ENCODE measurements around the gene TM4SF20.
"Not testable (repeated sequence)": the region's sequence is repeated elsewhere in the genome, so short reads cannot be mapped to it uniquely, and the experiment has no call there.

TM4SF20 gene

GRCh38 chr2:227365833-227366232 lies 13.3 kb downstream of the TM4SF20 start:
- no peak overlapping the region for H3K9ac ChIP-seq (ENCODE audit: insufficient read length)
- no peak for DNase-seq (ENCODE audit: low read depth, low spot score)
- no peaks in the 10 kb centered on the region for H3K36me3 ChIP-seq (ENCODE audit: insufficient read depth, low read length)
- H3K4me3 ChIP-seq = no peak overlapping the region
- TF ChIP-seq POLR2AphosphoS5 (IDR thresholded peaks at IDR 0.05; ENCODE audit: borderline replicate concordance, low read depth, low read length) (no peak), EZH2 (IDR thresholded peaks at IDR 0.05) (no peak), FOXP2 (optimal IDR thresholded peaks at IDR 0.05; ENCODE audit: control extremely low read depth, extremely low read length, insufficient read depth) (no peak)
- no peaks in the 10 kb centered on the region for H3K9me3 ChIP-seq (ENCODE audit: low read depth, low read length)
- H3K27ac ChIP-seq = no peak overlapping the region

GRCh38 chr2:227364585-227365263 lies 14.4 kb downstream of the TM4SF20 start:
- DNase-seq (ENCODE audit: low read depth, low spot score); H3K9ac ChIP-seq (ENCODE audit: insufficient read length); H3K4me3 ChIP-seq; H3K27ac ChIP-seq; H3K9me3 ChIP-seq (ENCODE audit: low read depth, low read length); H3K36me3 ChIP-seq (ENCODE audit: insufficient read depth, low read length): not testable (repeated sequence)

DNA sequence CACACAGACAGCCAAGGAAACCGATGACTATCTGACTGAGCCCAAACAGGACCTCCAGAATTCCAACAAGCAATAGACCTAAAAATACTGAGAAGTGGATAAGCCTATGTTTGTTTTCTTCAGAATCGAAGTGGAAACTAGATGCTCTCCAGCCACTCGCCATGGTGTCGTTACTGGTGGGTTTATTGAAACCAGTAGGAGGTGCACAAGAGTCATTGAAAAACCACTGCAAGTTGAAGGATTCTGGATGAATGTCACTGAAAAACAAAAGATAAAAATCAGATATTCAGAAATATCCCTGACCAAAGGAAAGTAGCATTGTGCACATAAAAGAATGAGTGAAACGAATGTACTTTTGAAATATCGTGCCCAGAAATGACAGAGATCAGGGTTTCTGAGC lies 15.3 kb downstream of the TM4SF20 start:
- DNase-seq (ENCODE audit: low read depth, low spot score) = no peak

GRCh38 chr2:227360351-227360750 lies 18.8 kb downstream of the TM4SF20 start:
- Histone ChIP-seq H3K36me3 (ENCODE audit: insufficient read depth, low read length) (peaks cover 36% of the 10 kb centered on the region), H3K4me3 (no peak overlapping the region), H3K9ac (ENCODE audit: insufficient read length) (no peak overlapping the region), H3K9me3 (ENCODE audit: low read depth, low read length) (no peaks in the 10 kb centered on the region), H3K27ac (no peak overlapping the region)
- TF ChIP-seq POLR2AphosphoS5 (IDR thresholded peaks at IDR 0.05; ENCODE audit: borderline replicate concordance, low read depth, low read length) = no peak
- no peak for TF ChIP-seq EZH2 (IDR thresholded peaks at IDR 0.05)
- no peak for TF ChIP-seq FOXP2 (optimal IDR thresholded peaks at IDR 0.05; ENCODE audit: control extremely low read depth, extremely low read length, insufficient read depth)
- DNase-seq (ENCODE audit: low read depth, low spot score) = no peak

More for the DNA sequence above, 15.3 kb downstream of the TM4SF20 start:
- H3K4me3 ChIP-seq = no peak overlapping the region
- no peaks in the 10 kb centered on the region for H3K9me3 ChIP-seq (ENCODE audit: low read depth, low read length)
- no peak for TF ChIP-seq EZH2 (IDR thresholded peaks at IDR 0.05)
- TF ChIP-seq POLR2AphosphoS5 (IDR thresholded peaks at IDR 0.05; ENCODE audit: borderline replicate concordance, low read depth, low read length) = no peak
- TF ChIP-seq FOXP2 (optimal IDR thresholded peaks at IDR 0.05; ENCODE audit: control extremely low read depth, extremely low read length, insufficient read depth) = no peak
- H3K36me3 ChIP-seq (ENCODE audit: insufficient read depth, low read length) = peaks cover 8% of the 10 kb centered on the region; the same call in 1 of the 2 replicates
- no peak overlapping the region for H3K9ac ChIP-seq (ENCODE audit: insufficient read length)
- no peak overlapping the region for H3K27ac ChIP-seq

- TF ChIP-seq EZH2 (IDR thresholded peaks at IDR 0.05) = no peak
- no peak for TF ChIP-seq FOXP2 (optimal IDR thresholded peaks at IDR 0.05; ENCODE audit: control extremely low read depth, extremely low read length, insufficient read depth)
- no peak for TF ChIP-seq POLR2AphosphoS5 (IDR thresholded peaks at IDR 0.05; ENCODE audit: borderline replicate concordance, low read depth, low read length)
- H3K36me3 ChIP-seq (ENCODE audit: insufficient read depth, low read length) = peaks cover 19% of the 10 kb centered on the region
- no peak for DNase-seq (ENCODE audit: low read depth, low spot score)
- H3K27ac ChIP-seq = no peak overlapping the region
- H3K9ac ChIP-seq (ENCODE audit: insufficient read length) = no peak overlapping the region
- H3K9me3 ChIP-seq (ENCODE audit: low read depth, low read length) = no peaks in the 10 kb centered on the region
- H3K4me3 ChIP-seq = no peak overlapping the region
Observed at GRCh38 chr2:227351639-227352038, 27.5 kb downstream of the TM4SF20 start.

DNA sequence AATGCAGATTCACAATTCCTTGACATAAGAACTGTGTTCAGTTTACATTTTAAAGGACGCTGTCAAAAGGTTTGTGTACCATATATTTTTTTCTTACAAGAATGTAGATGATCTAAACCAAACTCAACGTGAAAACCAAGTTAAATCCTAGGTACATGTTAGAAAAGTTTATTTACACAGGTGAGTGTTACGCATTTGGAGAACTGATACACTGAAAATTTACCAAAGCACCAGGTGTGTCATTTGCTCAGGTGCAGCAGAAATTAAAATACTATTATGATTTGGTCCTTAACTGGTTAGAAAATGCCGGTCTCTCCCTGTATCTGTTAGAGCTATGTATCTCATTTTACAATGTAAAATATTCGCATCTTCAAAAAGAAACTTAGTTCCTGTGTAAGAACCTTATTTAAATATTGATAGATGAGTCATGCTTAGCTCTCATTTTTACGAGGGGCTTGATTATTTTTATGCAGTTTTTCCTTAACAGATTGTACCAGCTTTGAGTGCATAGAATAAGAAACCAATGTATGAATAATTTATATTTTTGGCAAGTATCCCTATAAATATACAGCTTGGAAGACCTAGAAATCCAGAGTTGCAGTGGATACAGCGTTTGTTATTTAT lies 29.0 kb downstream of the TM4SF20 start:
- TF ChIP-seq POLR2AphosphoS5 (IDR thresholded peaks at IDR 0.05; ENCODE audit: borderline replicate concordance, low read depth, low read length) (no peak), EZH2 (IDR thresholded peaks at IDR 0.05) (no peak), FOXP2 (optimal IDR thresholded peaks at IDR 0.05; ENCODE audit: control extremely low read depth, extremely low read length, insufficient read depth) (no peak)
- peaks cover 19% of the 10 kb centered on the region for H3K36me3 ChIP-seq (ENCODE audit: insufficient read depth, low read length)

DNA sequence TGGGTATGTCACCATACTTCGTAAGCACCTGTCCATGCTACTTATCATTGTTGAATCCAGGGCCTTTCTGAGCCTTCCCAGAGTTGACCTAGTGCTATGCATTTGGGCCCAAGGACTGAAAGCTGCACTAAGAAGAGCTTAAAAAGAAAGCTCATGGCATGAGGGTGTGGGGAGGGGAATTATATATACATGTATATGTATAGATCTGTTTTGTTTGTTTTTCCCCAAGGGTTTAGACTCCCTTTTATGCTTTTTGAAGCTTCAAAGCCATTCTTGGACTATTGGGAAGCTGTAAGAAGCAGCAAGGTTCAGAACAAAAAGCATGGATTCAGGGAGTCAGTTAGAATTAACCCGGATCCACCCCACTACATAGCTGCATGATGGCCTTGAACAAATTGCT lies 30.8 kb downstream of the TM4SF20 start:
- H3K36me3 ChIP-seq (ENCODE audit: insufficient read depth, low read length) = peaks cover 22% of the 10 kb centered on the region
- no peak overlapping the region for H3K4me3 ChIP-seq
- no peak overlapping the region for H3K9ac ChIP-seq (ENCODE audit: insufficient read length)
- no peaks in the 10 kb centered on the region for H3K9me3 ChIP-seq (ENCODE audit: low read depth, low read length)
- DNase-seq (ENCODE audit: low read depth, low spot score) = no peak
- TF ChIP-seq FOXP2 (optimal IDR thresholded peaks at IDR 0.05; ENCODE audit: control extremely low read depth, extremely low read length, insufficient read depth) (no peak), POLR2AphosphoS5 (IDR thresholded peaks at IDR 0.05; ENCODE audit: borderline replicate concordance, low read depth, low read length) (no peak), EZH2 (IDR thresholded peaks at IDR 0.05) (no peak)
- no peak overlapping the region for H3K27ac ChIP-seq

More for the DNA sequence above, 29.0 kb downstream of the TM4SF20 start:
- Histone ChIP-seq H3K27ac (peak overlapping the region; percentile 71), H3K9ac (ENCODE audit: insufficient read length) (no peak overlapping the region), H3K4me3 (peak overlapping the region; percentile 43), H3K9me3 (ENCODE audit: low read depth, low read length) (no peaks in the 10 kb centered on the region)
- DNase-seq (ENCODE audit: low read depth, low spot score) = peak; percentile 74

DNA sequence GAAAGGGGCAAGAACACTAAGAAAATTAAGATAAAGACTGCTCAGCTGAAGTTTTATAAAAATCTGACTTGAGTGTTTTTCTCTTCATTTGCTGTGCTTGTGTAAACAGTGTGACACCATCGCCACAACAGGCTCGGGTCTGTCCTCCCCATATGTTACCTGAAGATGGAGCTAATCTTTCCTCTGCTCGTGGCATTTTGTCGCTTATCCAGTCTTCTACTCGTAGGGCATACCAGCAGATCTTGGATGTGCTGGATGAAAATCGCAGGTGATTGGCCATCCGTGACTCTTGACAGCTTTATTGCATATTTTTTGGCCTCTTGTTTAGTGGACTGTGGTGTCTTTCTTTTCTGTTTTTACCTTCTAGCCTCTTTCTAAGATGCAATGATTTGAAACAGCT lies 32.0 kb downstream of the TM4SF20 start:
- Histone ChIP-seq H3K27ac (no peak overlapping the region), H3K9ac (ENCODE audit: insufficient read length) (no peak overlapping the region), H3K36me3 (ENCODE audit: insufficient read depth, low read length) (peaks cover 29% of the 10 kb centered on the region), H3K4me3 (no peak overlapping the region), H3K9me3 (ENCODE audit: low read depth, low read length) (no peaks in the 10 kb centered on the region)
- no peak for DNase-seq (ENCODE audit: low read depth, low spot score)
- TF ChIP-seq EZH2 (IDR thresholded peaks at IDR 0.05) (no peak), POLR2AphosphoS5 (IDR thresholded peaks at IDR 0.05; ENCODE audit: borderline replicate concordance, low read depth, low read length) (no peak), FOXP2 (optimal IDR thresholded peaks at IDR 0.05; ENCODE audit: control extremely low read depth, extremely low read length, insufficient read depth) (no peak)
